HepG2 (cell line): ENCODE measurements around the gene SEC14L5. TPM values are rescaled to one million over a fixed set of nuclear protein-coding genes. Genes with fewer than 3 reads are reported as not detected.

ENCODE experiments used
- ATAC-seq: fragments of 200-7000 bp; cut with Tn5 transposase; 3 replicates; pipeline ENCODE4 v1.9.1; 2020; ENCODE audit warnings: mild to moderate bottlenecking, moderate library complexity
- BruUV-seq: library from RNA; stranded (reverse); fragments of 400-500 nt; replicated peaks from 2 replicates; lab custom pipeline; 2021; lab: Mats Ljungman, UMichigan
- CTCF ChIA-PET: fragments of 300-600 bp; formaldehyde crosslinking; extraction: SDS; loops from one replicate; lab custom pipeline; 2021; ENCODE audit warnings: low total read pairs, inconsistent platforms, low intra/inter-chr PET ratio; lab: Yijun Ruan, JAX
- POLR2A ChIA-PET: fragments of 350-600 bp; sonication (Branson Sonifier 250); formaldehyde crosslinking; loops from one replicate; lab custom pipeline; 2020; ENCODE audit warnings: antibody characterized with exemption, inconsistent platforms; lab: Yijun Ruan, JAX
- DNase-seq: peaks from one replicate; pipeline ENCODE4 v3.0.0-alpha.2; 2015; ENCODE audit warnings: low spot score
- FAIRE-seq: peaks from 3 replicates; lab custom pipeline; 2011; peaks lifted over from hg19 to GRCh38; lab: Jason Lieb, UNC
- H2AFZ ChIP-seq: one replicate; pipeline ENCODE4 v1.6.1; 2011; ENCODE audit warnings: low read length, inconsistent platforms
- H3K27ac ChIP-seq: fragments of 300-600 bp; 3 replicates; pipeline ENCODE4 v1.8.0; 2011; ENCODE audit warnings: mixed run types, mild to moderate bottlenecking, mixed read lengths, low read length, inconsistent platforms; ENCODE audit not compliant: insufficient read depth; ENCODE audit errors: extremely low read length
- H3K27me3 ChIP-seq, 2 experiments: fragments of 200-600 bp in 1 of 2; 2 replicates in 1 of 2; 3 replicates in 1 of 2; pipeline versions ENCODE4 v1.6.0 to v1.8.0; 2011; ENCODE audit warnings: low read length in 2 of 2, mild to moderate bottlenecking in 2 of 2, moderate library complexity in 2 of 2, inconsistent platforms in 1 of 2; ENCODE audit not compliant: insufficient read depth in 2 of 2, control insufficient read depth in 1 of 2
- H3K36me3 ChIP-seq, 2 experiments: fragments of 200-600 bp in 1 of 2; replicated peaks in 1 of 2; 2 replicates in 1 of 2; 3 replicates in 1 of 2; pipeline versions ENCODE4 v1.5.1 to v1.8.0; 2011; ENCODE audit warnings: low read length in 2 of 2, inconsistent platforms in 1 of 2; ENCODE audit not compliant: insufficient read depth in 2 of 2, control insufficient read depth in 1 of 2
- H3K4me1 ChIP-seq: 2 replicates; pipeline ENCODE4 v1.5.1; 2012; ENCODE audit warnings: low read length, inconsistent platforms; ENCODE audit not compliant: insufficient read depth
- H3K4me2 ChIP-seq: 2 replicates; pipeline ENCODE4 v1.6.0; 2011; ENCODE audit warnings: low read depth, low read length, inconsistent platforms
- H3K4me3 ChIP-seq, 3 experiments: fragments of 200-600 bp in 1 of 3; sonication (generic), shearing (Covaris generic) in 1 of 3; replicated peaks in 1 of 3; 2 replicates each; pipeline ENCODE4 v1.5.1; 2011 to 2016; ENCODE audit warnings: low read length in 3 of 3, inconsistent platforms in 2 of 3, low read depth in 2 of 3, mild to moderate bottlenecking in 2 of 3, control low read depth in 1 of 3, mixed read lengths in 1 of 3; ENCODE audit not compliant: insufficient read depth in 1 of 3
- H3K79me2 ChIP-seq: one replicate; pipeline ENCODE4 v1.6.1; 2011; ENCODE audit warnings: low read length, inconsistent platforms; ENCODE audit not compliant: insufficient read depth
- H3K9ac ChIP-seq: 2 replicates; pipeline ENCODE4 v1.6.0; 2011; ENCODE audit warnings: mild to moderate bottlenecking, low read depth, low read length, inconsistent platforms; ENCODE audit not compliant: insufficient read depth
- H3K9me3 ChIP-seq: 2 replicates; pipeline ENCODE4 v1.5.1; 2012; ENCODE audit warnings: mild to moderate bottlenecking, low read length
- H4K20me1 ChIP-seq: 2 replicates; pipeline ENCODE4 v1.6.0; 2011; ENCODE audit warnings: inconsistent platforms, mild to moderate bottlenecking, low read length, moderate library complexity; ENCODE audit not compliant: insufficient read depth
- CCAR2 ChIP-seq: fragments of 200-400 bp; formaldehyde crosslinking; optimal IDR thresholded peaks from 2 replicates; pipeline ENCODE3; 2018; ENCODE audit warnings: low read depth, mild to moderate bottlenecking, low read length, moderate library complexity
- DDIT3 ChIP-seq: sonication (generic); formaldehyde crosslinking; IDR thresholded peaks from 2 replicates; pipeline ENCODE4 v1.4.0; 2020; ENCODE audit warnings: mild to moderate bottlenecking, missing genetic modification reagents
- FOSL1 ChIP-seq: sonication (generic); formaldehyde crosslinking; IDR thresholded peaks from 2 replicates; pipeline ENCODE4 v1.9.0; 2021; ENCODE audit warnings: missing genetic modification reagents, borderline replicate concordance
- KDM5B ChIP-seq: sonication (generic); formaldehyde crosslinking; IDR thresholded peaks from 2 replicates; pipeline ENCODE4 v1.4.0; 2020; ENCODE audit warnings: missing genetic modification reagents, mild to moderate bottlenecking, borderline replicate concordance
- NKX3-1 ChIP-seq: sonication (generic); formaldehyde crosslinking; IDR thresholded peaks from 2 replicates; pipeline ENCODE4 v1.5.0; 2020; ENCODE audit warnings: missing genetic modification reagents
- PHF20 ChIP-seq: sonication (generic); formaldehyde crosslinking; IDR thresholded peaks from 2 replicates; pipeline ENCODE4 v1.5.0; 2020; ENCODE audit warnings: mild to moderate bottlenecking, missing genetic modification reagents
- RCOR2 ChIP-seq: IDR thresholded peaks from 2 replicates; pipeline ENCODE4 v1.6.1; 2016; ENCODE audit warnings: missing biosample characterization, missing genetic modification reagents
- SIN3B ChIP-seq: fragments of 150-350 bp; IDR thresholded peaks from 2 replicates; pipeline ENCODE4 v1.6.1; 2014; ENCODE audit warnings: low read length
- ZFP37 ChIP-seq: sonication (generic); formaldehyde crosslinking; IDR thresholded peaks from 2 replicates; pipeline ENCODE4 v1.4.0; 2020; ENCODE audit warnings: missing genetic modification reagents, borderline replicate concordance
- ZFY ChIP-seq: sonication (generic); formaldehyde crosslinking; IDR thresholded peaks from 2 replicates; pipeline ENCODE4 v1.4.0; 2020; ENCODE audit warnings: missing genetic modification reagents
- ZNF282 ChIP-seq: fragments of 450-650 bp; IDR thresholded peaks from 2 replicates; pipeline ENCODE4 v1.6.1; 2018; ENCODE audit not compliant: partially characterized antibody
- ZNF333 ChIP-seq: sonication (generic); formaldehyde crosslinking; IDR thresholded peaks from 2 replicates; pipeline ENCODE4 v1.4.0; 2020; ENCODE audit warnings: mild to moderate bottlenecking, missing genetic modification reagents, borderline replicate concordance
- ZNF550 ChIP-seq: sonication (generic); formaldehyde crosslinking; IDR thresholded peaks from 2 replicates; pipeline ENCODE4 v1.4.0; 2020; ENCODE audit warnings: mild to moderate bottlenecking, missing genetic modification reagents, borderline replicate concordance
- ZNF557 ChIP-seq: sonication (generic); formaldehyde crosslinking; IDR thresholded peaks from 2 replicates; pipeline ENCODE4 v1.4.0; 2020; ENCODE audit warnings: missing genetic modification reagents
- WGBS: methylation state at CpG from one replicate; pipeline ENCODE4 v1.1.6; 2017; ENCODE audit warnings: low lambda C conversion rate; 5-methylcytosine and 5-hydroxymethylcytosine counted together
- in situ Hi-C: cut with HindIII; loops from 2 replicates; pipeline ENCODE4 v1.10.0; 2017; ENCODE audit warnings: low pct_unique_long_range_greater_than_20kb; ENCODE audit not compliant: extremely low pct_ligation_motif_present
- intact Hi-C: fragments of 100-400 bp; cut with micrococcal nuclease; formaldehyde crosslinking; loops from one replicate; pipeline ENCODE4 v1.10.0; 2022; ENCODE audit not compliant: unreplicated experiment
- polyA plus RNA-seq, 8 experiments: library from polyadenylated mRNA; depleted of rRNA in 3 of 8; stranded (reverse) in 7 of 8; unstranded in 1 of 8; fragments of >200 nt; fragmentation: Illumina TruSeq in 4 of 8; extraction: Trizol in 4 of 8; gene quantifications; 2 replicates each; pipeline versions ENCODE4 v1.2.1 to v1.2.3, GENCODE V29; 2011 to 2016; ENCODE audit warnings: low read depth in 4 of 8, missing spikeins in 1 of 8, mixed read lengths in 1 of 8; ENCODE audit not compliant: insufficient read depth in 1 of 8
- total RNA-seq, 5 experiments: library from RNA; depleted of rRNA; stranded (reverse); fragments of >200 nt; fragmentation: Illumina TruSeq; extraction: Trizol; gene quantifications; 2 replicates each; pipeline ENCODE4 v1.2.3, GENCODE V29; 2016; ENCODE audit warnings: low read depth in 1 of 5
- TF ChIP-seq, protein P1 (sequence below): fragments of 450-650 bp; IDR thresholded peaks from 2 replicates; pipeline ENCODE4 v1.6.1; 2017
- TF ChIP-seq, protein P2 (sequence below), 2 experiments: sonication (generic) in 1 of 2; formaldehyde crosslinking in 1 of 2; IDR thresholded peaks; 2 replicates each; pipeline versions ENCODE4 v1.4.0 to v1.6.1; 2016 to 2020; ENCODE audit warnings: borderline replicate concordance in 1 of 2, low read depth in 1 of 2, mild to moderate bottlenecking in 1 of 2, missing genetic modification reagents in 1 of 2
- TF ChIP-seq, protein P3 (sequence below): sonication (generic); formaldehyde crosslinking; IDR thresholded peaks from 2 replicates; pipeline ENCODE4 v1.4.0; 2020; ENCODE audit warnings: missing genetic modification reagents, low read depth, mild to moderate bottlenecking, borderline replicate concordance

The SEC14L5 gene
- total and polyA plus RNA-seq, 2 of the 13 experiments (the other 11 are each of a cell fraction or from before 2014, with no cell fraction given): 0.40 to 0.42 TPM

GRCh38 chr16:4923853-4924252, 34.3 kb upstream of the SEC14L5 start:
- no peaks in the 10 kb centered on the region for H3K79me2 ChIP-seq

More at GRCh38 chr16:4923853-4924252, 34.3 kb upstream of the SEC14L5 start:
- Histone ChIP-seq H3K27ac (no peak overlapping the region), H3K4me3 (no peak overlapping the region)
- no TSS peak for BruUV-seq
- 90% methylated on average over 6 of the region's 6 CpGs for WGBS
- CTCF ChIA-PET: no interaction called here
- POLR2A ChIA-PET: no interaction called here
- no peak for DNase-seq
- TF ChIP-seq FOSL1 (CRISPR knock-in tag): no peak
- TF ChIP-seq DDIT3 (CRISPR knock-in tag): no peak
- TF ChIP-seq NKX3-1: no peak
- no peak for TF ChIP-seq CCAR2
- TF ChIP-seq ZNF282: no peak
- TF ChIP-seq, protein P1, sequence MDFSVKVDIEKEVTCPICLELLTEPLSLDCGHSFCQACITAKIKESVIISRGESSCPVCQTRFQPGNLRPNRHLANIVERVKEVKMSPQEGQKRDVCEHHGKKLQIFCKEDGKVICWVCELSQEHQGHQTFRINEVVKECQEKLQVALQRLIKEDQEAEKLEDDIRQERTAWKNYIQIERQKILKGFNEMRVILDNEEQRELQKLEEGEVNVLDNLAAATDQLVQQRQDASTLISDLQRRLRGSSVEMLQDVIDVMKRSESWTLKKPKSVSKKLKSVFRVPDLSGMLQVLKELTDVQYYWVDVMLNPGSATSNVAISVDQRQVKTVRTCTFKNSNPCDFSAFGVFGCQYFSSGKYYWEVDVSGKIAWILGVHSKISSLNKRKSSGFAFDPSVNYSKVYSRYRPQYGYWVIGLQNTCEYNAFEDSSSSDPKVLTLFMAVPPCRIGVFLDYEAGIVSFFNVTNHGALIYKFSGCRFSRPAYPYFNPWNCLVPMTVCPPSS: no peak
- no peak for TF ChIP-seq ZFP37 (CRISPR knock-in tag)
- no peak for TF ChIP-seq PHF20 (CRISPR knock-in tag)
- TF ChIP-seq KDM5B (CRISPR knock-in tag): no peak
- TF ChIP-seq RCOR2 (CRISPR knock-in tag): no peak
- TF ChIP-seq SIN3B: no peak
- no peak for TF ChIP-seq ZNF333
- TF ChIP-seq, protein P2, sequence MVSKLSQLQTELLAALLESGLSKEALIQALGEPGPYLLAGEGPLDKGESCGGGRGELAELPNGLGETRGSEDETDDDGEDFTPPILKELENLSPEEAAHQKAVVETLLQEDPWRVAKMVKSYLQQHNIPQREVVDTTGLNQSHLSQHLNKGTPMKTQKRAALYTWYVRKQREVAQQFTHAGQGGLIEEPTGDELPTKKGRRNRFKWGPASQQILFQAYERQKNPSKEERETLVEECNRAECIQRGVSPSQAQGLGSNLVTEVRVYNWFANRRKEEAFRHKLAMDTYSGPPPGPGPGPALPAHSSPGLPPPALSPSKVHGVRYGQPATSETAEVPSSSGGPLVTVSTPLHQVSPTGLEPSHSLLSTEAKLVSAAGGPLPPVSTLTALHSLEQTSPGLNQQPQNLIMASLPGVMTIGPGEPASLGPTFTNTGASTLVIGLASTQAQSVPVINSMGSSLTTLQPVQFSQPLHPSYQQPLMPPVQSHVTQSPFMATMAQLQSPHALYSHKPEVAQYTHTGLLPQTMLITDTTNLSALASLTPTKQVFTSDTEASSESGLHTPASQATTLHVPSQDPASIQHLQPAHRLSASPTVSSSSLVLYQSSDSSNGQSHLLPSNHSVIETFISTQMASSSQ (IDR thresholded peaks at IDR 0.05; ENCODE audit: low read depth): no peak
- TF ChIP-seq, protein P2 (CRISPR knock-in tag; IDR thresholded peaks at IDR 0.05; ENCODE audit: borderline replicate concordance): no peak
- no peak for TF ChIP-seq ZNF550 (CRISPR knock-in tag)
- TF ChIP-seq, protein P3, sequence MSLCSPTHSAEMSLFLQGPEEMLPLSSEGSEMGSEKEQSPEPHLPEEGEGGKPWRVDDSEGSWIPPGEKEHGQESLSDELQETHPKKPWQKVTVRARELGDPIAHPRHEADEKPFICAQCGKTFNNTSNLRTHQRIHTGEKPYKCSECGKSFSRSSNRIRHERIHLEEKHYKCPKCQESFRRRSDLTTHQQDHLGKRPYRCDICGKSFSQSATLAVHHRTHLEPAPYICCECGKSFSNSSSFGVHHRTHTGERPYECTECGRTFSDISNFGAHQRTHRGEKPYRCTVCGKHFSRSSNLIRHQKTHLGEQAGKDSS (CRISPR knock-in tag): no peak
- no peak for TF ChIP-seq ZNF557 (CRISPR knock-in tag)
- TF ChIP-seq ZFY (CRISPR knock-in tag): no peak
- TF ChIP-seq, all 625 proteins: peak for 0
- Histone ChIP-seq H4K20me1 (no peaks in the 10 kb centered on the region), H3K9me3 (peaks cover 6% of the 10 kb centered on the region; the same call in 1 of the 2 replicates), H3K27me3 (no peaks in the 10 kb centered on the region), H3K4me1 (peaks cover 21% of the 10 kb centered on the region), H3K36me3 (no peaks in the 10 kb centered on the region; a peak in 1 of 5 replicates), H2AFZ (no peak overlapping the region), H3K9ac (no peak overlapping the region), H3K4me2 (no peak overlapping the region)
- intact Hi-C loops (no loop called here), in situ Hi-C loops (no loop called here)
- no peak for ATAC-seq
- FAIRE-seq: no peak
